SU-DHL-6 (cell line): ENCODE data around the gene LOXL1.

Source experiments
- H2AFZ ChIP-seq: fragments of 200-600 bp; sonication (generic); 2 replicates; pipeline ENCODE4 v1.6.1; 2014; ENCODE audit warnings: low read depth, mild to moderate bottlenecking, moderate library complexity, mixed read lengths, antibody characterized with exemption, low read length; ENCODE audit not compliant: severe bottlenecking
- H3F3A ChIP-seq: fragments of 200-600 bp; shearing (Covaris generic); 2 replicates; pipeline ENCODE4 v1.6.0; 2016; ENCODE audit warnings: antibody characterized with exemption, mild to moderate bottlenecking; ENCODE audit not compliant: insufficient read depth
- H3K27ac ChIP-seq: fragments of 200-600 bp; sonication (generic); 2 replicates; pipeline ENCODE4 v1.5.1; 2016; ENCODE audit warnings: low read depth, mild to moderate bottlenecking, low read length, moderate library complexity, mixed read lengths
- H3K27me3 ChIP-seq: fragments of 200-600 bp; sonication (generic), shearing (Covaris generic); 2 replicates; pipeline ENCODE4 v1.6.0; 2014; ENCODE audit warnings: mild to moderate bottlenecking, low read length
- H3K36me3 ChIP-seq: fragments of 200-600 bp; sonication (generic); 2 replicates; pipeline ENCODE4 v1.6.1; 2014; ENCODE audit warnings: mild to moderate bottlenecking, low read length, mixed read lengths
- H3K4me2 ChIP-seq: fragments of 300-600, 200-600 bp; shearing (Covaris generic), sonication (generic); 2 replicates; pipeline ENCODE4 v1.6.0; 2014; ENCODE audit warnings: low read length, low read depth, mild to moderate bottlenecking; ENCODE audit not compliant: poor library complexity, severe bottlenecking
- H3K4me3 ChIP-seq: fragments of 200-600 bp; sonication (generic); 2 replicates; pipeline ENCODE4 v1.5.1; 2014; ENCODE audit warnings: antibody characterized with exemption, low read length, mild to moderate bottlenecking, mixed read lengths; ENCODE audit not compliant: insufficient read depth, poor library complexity, severe bottlenecking
- H3K79me2 ChIP-seq: fragments of 200-600 bp; sonication (generic); 2 replicates; pipeline ENCODE4 v1.6.1; 2014; ENCODE audit warnings: mild to moderate bottlenecking, low read length, moderate library complexity; ENCODE audit not compliant: insufficient read depth
- H3K9ac ChIP-seq: fragments of 200-600 bp; sonication (generic); 2 replicates; pipeline ENCODE4 v1.7.0; 2014; ENCODE audit warnings: mild to moderate bottlenecking, low read length
- H3K9me2 ChIP-seq: fragments of 200-600 bp; sonication (generic); replicated peaks from 2 replicates; pipeline ENCODE4 v1.6.1; 2014; ENCODE audit warnings: low read length; ENCODE audit not compliant: insufficient read depth
- H3K9me3 ChIP-seq: fragments of 200-600 bp; sonication (generic); 2 replicates; pipeline ENCODE4 v1.6.1; 2014; ENCODE audit warnings: low read length, mixed read lengths; ENCODE audit not compliant: insufficient read depth
- H4K20me1 ChIP-seq: fragments of 200-600 bp; sonication (generic); 2 replicates; pipeline ENCODE4 v1.6.1; 2014; ENCODE audit warnings: low read depth, mild to moderate bottlenecking, antibody characterized with exemption, low read length, moderate library complexity, mixed read lengths
- EZH2phosphoT487 ChIP-seq: fragments of 200-600 bp; sonication (generic), shearing (Covaris generic); conservative IDR thresholded peaks from 2 replicates; pipeline ENCODE4 v1.6.1; 2018; ENCODE audit warnings: mild to moderate bottlenecking, antibody characterized with exemption, low read length, moderate library complexity, mixed read lengths
- TF ChIP-seq, protein P1 (sequence below): fragments of 200-600 bp; sonication (generic); IDR thresholded peaks from one replicate; pipeline ENCODE4 v1.5.1; 2017; ENCODE audit warnings: antibody characterized with exemption, mild to moderate bottlenecking, low read length, moderate library complexity; ENCODE audit not compliant: insufficient read depth, poor library complexity, severe bottlenecking

Gene LOXL1

DNA sequence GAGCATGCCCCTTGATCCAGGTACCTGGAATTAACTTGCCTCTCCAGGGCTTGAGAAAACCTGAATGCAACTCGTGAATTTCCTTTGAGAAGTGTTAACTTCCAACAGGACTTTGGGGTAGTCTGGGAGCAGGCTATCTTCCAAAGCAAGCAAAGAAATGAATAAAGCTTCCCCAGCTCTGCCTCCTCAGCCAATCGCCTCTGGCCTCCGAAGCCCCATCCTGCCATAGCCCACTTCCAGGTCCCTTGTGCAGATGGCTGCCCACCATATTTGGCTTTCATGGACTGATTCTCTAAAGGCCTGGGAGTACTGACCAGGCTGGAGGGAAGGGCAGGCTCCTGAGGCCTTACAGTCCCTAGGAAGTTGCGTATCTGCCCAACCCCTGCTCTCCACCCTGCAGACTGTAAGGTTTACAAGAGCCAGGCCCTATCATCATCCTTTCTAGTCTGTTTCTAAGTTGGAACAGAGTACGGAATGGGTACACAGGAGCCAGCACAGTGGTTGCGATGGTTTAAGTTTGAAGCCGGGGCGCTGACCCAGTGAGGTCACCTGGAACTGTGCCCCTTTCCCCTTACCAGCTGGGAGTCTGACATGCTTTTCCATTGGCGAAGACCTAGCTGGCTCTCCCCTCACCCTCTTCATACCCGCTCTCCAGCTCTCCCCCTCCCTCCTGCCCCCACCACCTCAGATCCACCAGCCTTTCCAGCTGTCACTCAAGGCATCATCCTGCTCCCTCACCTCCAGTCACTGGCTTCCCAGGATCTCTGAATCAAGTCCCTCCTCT is 67.1 kb downstream of the LOXL1 start:
- H3K27ac ChIP-seq = no peak overlapping the region
- H3K4me2 ChIP-seq = peak overlapping the region; percentile 95
- no peaks in the 10 kb centered on the region for H4K20me1 ChIP-seq
- H3K79me2 ChIP-seq = peaks cover 28% of the 10 kb centered on the region
- TF ChIP-seq, protein P1, sequence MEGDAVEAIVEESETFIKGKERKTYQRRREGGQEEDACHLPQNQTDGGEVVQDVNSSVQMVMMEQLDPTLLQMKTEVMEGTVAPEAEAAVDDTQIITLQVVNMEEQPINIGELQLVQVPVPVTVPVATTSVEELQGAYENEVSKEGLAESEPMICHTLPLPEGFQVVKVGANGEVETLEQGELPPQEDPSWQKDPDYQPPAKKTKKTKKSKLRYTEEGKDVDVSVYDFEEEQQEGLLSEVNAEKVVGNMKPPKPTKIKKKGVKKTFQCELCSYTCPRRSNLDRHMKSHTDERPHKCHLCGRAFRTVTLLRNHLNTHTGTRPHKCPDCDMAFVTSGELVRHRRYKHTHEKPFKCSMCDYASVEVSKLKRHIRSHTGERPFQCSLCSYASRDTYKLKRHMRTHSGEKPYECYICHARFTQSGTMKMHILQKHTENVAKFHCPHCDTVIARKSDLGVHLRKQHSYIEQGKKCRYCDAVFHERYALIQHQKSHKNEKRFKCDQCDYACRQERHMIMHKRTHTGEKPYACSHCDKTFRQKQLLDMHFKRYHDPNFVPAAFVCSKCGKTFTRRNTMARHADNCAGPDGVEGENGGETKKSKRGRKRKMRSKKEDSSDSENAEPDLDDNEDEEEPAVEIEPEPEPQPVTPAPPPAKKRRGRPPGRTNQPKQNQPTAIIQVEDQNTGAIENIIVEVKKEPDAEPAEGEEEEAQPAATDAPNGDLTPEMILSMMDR = no peak
- TF ChIP-seq EZH2phosphoT487 = no peak
- H3K9me3 ChIP-seq = no peaks in the 10 kb centered on the region
- H3K27me3 ChIP-seq = no peaks in the 10 kb centered on the region
- H3K4me3 ChIP-seq = peak overlapping the region; percentile 88
- H3K36me3 ChIP-seq = no peaks in the 10 kb centered on the region
- peaks cover 7% of the 10 kb centered on the region; the same call in 1 of the 2 replicates for H3F3A ChIP-seq
- peak overlapping the region; percentile 79 for H3K9ac ChIP-seq
- no peak overlapping the region for H2AFZ ChIP-seq
- H3K9me2 ChIP-seq = no peaks in the 10 kb centered on the region

DNA sequence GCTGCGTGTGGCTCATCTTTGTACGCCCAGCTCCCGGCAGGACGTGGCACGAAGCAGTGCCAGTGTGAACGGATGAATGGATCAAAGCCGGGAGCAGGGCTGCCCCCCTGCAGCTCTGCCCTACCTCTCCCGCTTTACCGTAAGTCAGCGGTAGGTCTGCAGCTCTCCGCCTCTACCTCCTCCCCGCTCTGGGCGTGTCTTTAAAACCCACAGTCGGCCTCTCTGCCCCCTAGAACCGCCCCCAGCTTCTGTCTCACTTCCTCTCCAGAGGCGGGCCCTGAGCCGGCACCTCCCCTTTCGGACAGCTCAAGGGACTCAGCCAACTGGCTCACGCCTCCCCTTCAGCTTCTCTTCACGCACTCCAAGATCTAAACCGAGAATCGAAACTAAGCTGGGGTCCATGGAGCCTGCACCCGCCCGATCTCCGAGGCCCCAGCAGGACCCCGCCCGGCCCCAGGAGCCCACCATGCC is 68.2 kb downstream of the LOXL1 start, which contains the start of gene PML:
Gene PML, plus strand, starts transcription at position 304 of the 471 bp plus-strand sequence. Its CDS starts 97 bp downstream, at position 401.
- Histone ChIP-seq H3K4me2 (peak within 1 kb of the TSS; percentile 95), H3K9me2 (no peaks in the 10 kb centered on the region), H3K9ac (peak within 1 kb of the TSS; percentile 79), H3K79me2 (peaks cover 36% of the 10 kb centered on the region), H3F3A (peaks cover 7% of the 10 kb centered on the region; the same call in 1 of the 2 replicates), H3K9me3 (no peaks in the 10 kb centered on the region), H3K36me3 (peaks cover 2% of the 10 kb centered on the region; the same call in 1 of the 2 replicates), H3K27me3 (no peaks in the 10 kb centered on the region), H2AFZ (peak within 1 kb of the TSS; percentile 83), H4K20me1 (no peaks in the 10 kb centered on the region), H3K4me3 (peak within 1 kb of the TSS; percentile 88), H3K27ac (peak within 1 kb of the TSS; percentile 43)
- TF ChIP-seq, protein P1 = no peak
- TF ChIP-seq EZH2phosphoT487 = no peak

DNA sequence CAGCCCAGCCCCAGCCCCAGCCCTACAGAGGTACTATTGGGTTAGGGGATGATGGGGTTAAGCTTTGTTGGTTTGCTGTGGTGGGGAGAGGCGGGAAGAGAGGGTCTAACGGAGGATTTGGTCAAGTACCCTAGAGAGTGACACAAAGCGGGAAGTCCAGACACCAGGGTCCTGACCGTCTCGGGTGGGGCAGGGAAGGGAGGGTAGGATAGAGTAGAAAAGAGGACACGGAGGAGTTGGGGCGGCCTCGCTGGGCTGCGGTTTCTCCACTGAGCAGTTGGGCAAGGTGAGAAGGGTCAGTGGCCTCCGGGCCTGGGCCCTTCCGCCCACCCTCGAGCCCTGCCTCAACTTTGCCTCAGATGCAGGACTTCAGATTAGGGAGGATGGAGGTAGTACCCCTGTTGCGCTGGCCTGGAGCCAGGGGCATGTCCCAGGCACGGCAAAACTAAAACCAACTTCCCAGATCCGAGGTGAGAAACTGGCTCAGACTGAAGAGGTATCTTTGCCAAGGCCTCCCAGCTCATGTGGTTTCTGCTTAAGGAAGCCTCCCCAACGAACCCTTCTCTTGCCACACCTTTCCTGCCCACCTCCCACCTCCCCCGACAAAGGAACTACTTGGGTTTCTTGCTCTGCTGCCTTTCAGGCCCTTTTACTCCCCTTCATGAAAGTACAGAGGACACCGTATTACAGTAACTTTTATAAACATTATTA is 68.8 kb downstream of the LOXL1 start:
- H4K20me1 ChIP-seq = no peaks in the 10 kb centered on the region
- no peaks in the 10 kb centered on the region for H3K9me3 ChIP-seq
- H3K4me2 ChIP-seq = peak overlapping the region; percentile 95
- peaks cover 36% of the 10 kb centered on the region for H3K79me2 ChIP-seq
- H3K27ac ChIP-seq = peak overlapping the region; percentile 43
- peaks cover 3% of the 10 kb centered on the region; the same call in 1 of the 2 replicates for H3K36me3 ChIP-seq
- H3K4me3 ChIP-seq = peak overlapping the region; percentile 88
- peak overlapping the region; percentile 55 for H2AFZ ChIP-seq
- TF ChIP-seq, protein P1 = no peak
- no peak for TF ChIP-seq EZH2phosphoT487
- H3K27me3 ChIP-seq = no peaks in the 10 kb centered on the region
- H3F3A ChIP-seq = peaks cover 7% of the 10 kb centered on the region; the same call in 1 of the 2 replicates
- H3K9ac ChIP-seq = peak overlapping the region; percentile 79
- H3K9me2 ChIP-seq = no peaks in the 10 kb centered on the region
